ENCODE results near the gene KLC3.

GRCh38 chr19:45376045-45376724 lies 35.6 kb downstream of the KLC3 start:
- TF ChIP-seq, protein P1, sequence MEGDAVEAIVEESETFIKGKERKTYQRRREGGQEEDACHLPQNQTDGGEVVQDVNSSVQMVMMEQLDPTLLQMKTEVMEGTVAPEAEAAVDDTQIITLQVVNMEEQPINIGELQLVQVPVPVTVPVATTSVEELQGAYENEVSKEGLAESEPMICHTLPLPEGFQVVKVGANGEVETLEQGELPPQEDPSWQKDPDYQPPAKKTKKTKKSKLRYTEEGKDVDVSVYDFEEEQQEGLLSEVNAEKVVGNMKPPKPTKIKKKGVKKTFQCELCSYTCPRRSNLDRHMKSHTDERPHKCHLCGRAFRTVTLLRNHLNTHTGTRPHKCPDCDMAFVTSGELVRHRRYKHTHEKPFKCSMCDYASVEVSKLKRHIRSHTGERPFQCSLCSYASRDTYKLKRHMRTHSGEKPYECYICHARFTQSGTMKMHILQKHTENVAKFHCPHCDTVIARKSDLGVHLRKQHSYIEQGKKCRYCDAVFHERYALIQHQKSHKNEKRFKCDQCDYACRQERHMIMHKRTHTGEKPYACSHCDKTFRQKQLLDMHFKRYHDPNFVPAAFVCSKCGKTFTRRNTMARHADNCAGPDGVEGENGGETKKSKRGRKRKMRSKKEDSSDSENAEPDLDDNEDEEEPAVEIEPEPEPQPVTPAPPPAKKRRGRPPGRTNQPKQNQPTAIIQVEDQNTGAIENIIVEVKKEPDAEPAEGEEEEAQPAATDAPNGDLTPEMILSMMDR (IDR thresholded peaks at IDR 0.05; ENCODE audit: low read length) = no peak
- no peak for TF ChIP-seq EZH2 (IDR thresholded peaks at IDR 0.05; ENCODE audit: borderline replicate concordance, low read length)

All from OCI-LY1 (cell line).